GM12878 (cell line): ENCODE measurements around the gene CTIF. TPM values are rescaled to one million over a fixed set of nuclear protein-coding genes. Genes with fewer than 3 reads are reported as not detected.

Source experiments
- ATAC-seq: fragments of 200-7000 bp; cut with Tn5 transposase; 3 replicates; pipeline ENCODE4 v1.9.1; 2020; ENCODE audit warnings: mild to moderate bottlenecking, moderate library complexity
- BruUV-seq: library from RNA; stranded (reverse); fragments of 400-500 nt; replicated peaks from 2 replicates; lab custom pipeline; 2021; lab: Mats Ljungman, UMichigan
- CTCF ChIA-PET: fragments of 300-600 bp; sonication (Branson Sonifier 250); formaldehyde crosslinking; extraction: SDS; loops from one replicate; lab custom pipeline; 2021; ENCODE audit warnings: inconsistent platforms; lab: Yijun Ruan, JAX
- POLR2A ChIA-PET: fragments of 350-600 bp; formaldehyde crosslinking; extraction: SDS; loops from one replicate; lab custom pipeline; 2021; ENCODE audit warnings: inconsistent platforms; lab: Charles Lee
- RAD21 ChIA-PET: fragments of 300-600 bp; sonication (Branson Sonifier 250); formaldehyde crosslinking; loops from one replicate; lab custom pipeline; 2023; ENCODE audit warnings: antibody characterized with exemption; ENCODE audit not compliant: unreplicated experiment; lab: Charles Lee
- SMC1A ChIA-PET: fragments of 300-600 bp; sonication (Branson Sonifier 250); formaldehyde crosslinking; loops from one replicate; lab custom pipeline; 2023; ENCODE audit not compliant: unreplicated experiment, uncharacterized antibody; lab: Charles Lee
- DNase-seq: peaks from one replicate; pipeline ENCODE4 v3.0.0-alpha.2; 2011; ENCODE audit warnings: low read depth, low spot score
- FAIRE-seq: peaks from 3 replicates; lab custom pipeline; 2011; peaks lifted over from hg19 to GRCh38; lab: Jason Lieb, UNC
- H2AFZ ChIP-seq: 2 replicates; pipeline ENCODE4 v1.6.0; 2011; ENCODE audit warnings: low read depth, low read length, control low read depth; ENCODE audit not compliant: control insufficient read depth
- H3K27ac ChIP-seq: 2 replicates; pipeline ENCODE4 v1.5.1; 2011; ENCODE audit warnings: control low read depth; ENCODE audit not compliant: control insufficient read depth, insufficient read depth
- H3K27me3 ChIP-seq, 2 experiments: replicated peaks in 1 of 2; 2 replicates each; pipeline versions ENCODE4 v1.6.0 to v1.6.1; 2011; ENCODE audit warnings: low read length in 1 of 2; ENCODE audit not compliant: control insufficient read depth in 2 of 2, insufficient read depth in 2 of 2
- H3K36me3 ChIP-seq, 2 experiments: 2 replicates each; pipeline ENCODE4 v1.5.1; 2011; ENCODE audit warnings: low read length in 1 of 2; ENCODE audit not compliant: control insufficient read depth in 2 of 2, insufficient read depth in 2 of 2
- H3K4me1 ChIP-seq: 2 replicates; pipeline ENCODE4 v1.6.1; 2011; ENCODE audit warnings: mild to moderate bottlenecking, low read length, moderate library complexity, mixed read lengths; ENCODE audit not compliant: control insufficient read depth, insufficient read depth
- H3K4me2 ChIP-seq: 2 replicates; pipeline ENCODE4 v1.6.0; 2011; ENCODE audit warnings: control low read depth; ENCODE audit not compliant: control insufficient read depth, insufficient read depth
- H3K4me3 ChIP-seq: fragments of 200-600 bp; sonication (generic); 2 replicates; pipeline ENCODE4 v1.5.1; 2016
- H3K79me2 ChIP-seq: 2 replicates; pipeline ENCODE4 v1.6.0; 2011; ENCODE audit warnings: low read length; ENCODE audit not compliant: control insufficient read depth, insufficient read depth
- H3K9ac ChIP-seq: 2 replicates; pipeline ENCODE4 v1.8.0; 2011; ENCODE audit warnings: low read length, control low read depth, mixed read lengths; ENCODE audit not compliant: control insufficient read depth, insufficient read depth
- H3K9me3 ChIP-seq: replicated peaks from 3 replicates; pipeline ENCODE4 v1.5.1; 2011; ENCODE audit warnings: mild to moderate bottlenecking, low read length; ENCODE audit not compliant: control insufficient read depth, insufficient read depth
- H4K20me1 ChIP-seq: 2 replicates; pipeline ENCODE4 v1.6.0; 2011; ENCODE audit not compliant: control insufficient read depth, insufficient read depth
- BACH1 ChIP-seq: fragments of 450-650 bp; IDR thresholded peaks from 2 replicates; pipeline ENCODE4 v1.6.1; 2017; ENCODE audit warnings: mild to moderate bottlenecking, borderline replicate concordance
- BHLHE40 ChIP-seq, 2 experiments: fragments of 450-650 bp in 1 of 2; IDR thresholded peaks; 2 replicates each; pipeline ENCODE4 v1.6.1; 2011 to 2017; ENCODE audit warnings: low read depth in 2 of 2, borderline replicate concordance in 1 of 2, improper control_type of control experiment in 1 of 2, low read length in 1 of 2, mild to moderate bottlenecking in 1 of 2
- MEF2A ChIP-seq: IDR thresholded peaks from 2 replicates; pipeline ENCODE4 v1.6.1; 2011; ENCODE audit warnings: low read depth, mild to moderate bottlenecking, low read length, moderate library complexity; ENCODE audit not compliant: insufficient read depth
- NFXL1 ChIP-seq: fragments of 450-650 bp; IDR thresholded peaks from 2 replicates; pipeline ENCODE4 v1.6.1; 2017; ENCODE audit warnings: antibody characterized with exemption, mild to moderate bottlenecking, borderline replicate concordance
- NRF1 ChIP-seq: conservative IDR thresholded peaks from 2 replicates; pipeline ENCODE4 v1.6.1; 2011; ENCODE audit warnings: mild to moderate bottlenecking, low read depth, low read length, improper control_type of control experiment
- RAD21 ChIP-seq: IDR thresholded peaks from 2 replicates; pipeline ENCODE4 v1.6.1; 2011; ENCODE audit warnings: mild to moderate bottlenecking, low read depth, low read length, moderate library complexity; ENCODE audit not compliant: insufficient read depth
- RB1 ChIP-seq: fragments of 450-650 bp; formaldehyde crosslinking; IDR thresholded peaks from 2 replicates; pipeline ENCODE4 v1.6.1; 2017; ENCODE audit warnings: mild to moderate bottlenecking, borderline replicate concordance
- RELB ChIP-seq: fragments of 450-650 bp; IDR thresholded peaks from 2 replicates; pipeline ENCODE4 v1.6.1; 2017; ENCODE audit warnings: low read depth, mild to moderate bottlenecking, moderate library complexity
- TARDBP ChIP-seq: IDR thresholded peaks from 2 replicates; pipeline ENCODE4 v1.6.1; 2016; ENCODE audit warnings: borderline replicate concordance
- TCF3 ChIP-seq: IDR thresholded peaks from 2 replicates; pipeline ENCODE4 v1.6.1; 2012; ENCODE audit warnings: low read depth, mild to moderate bottlenecking, low read length, borderline replicate concordance; ENCODE audit not compliant: insufficient read depth
- WGBS: methylation state at CpG from one replicate; pipeline ENCODE4 v1.1.6; 2016; ENCODE audit warnings: low lambda C conversion rate; ENCODE audit not compliant: insufficient replicate concordance, insufficient coverage; ENCODE audit errors: missing lambda C conversion rate; 5-methylcytosine and 5-hydroxymethylcytosine counted together
- in situ Hi-C: fragments of 300-500 bp; cut with MboI; formaldehyde crosslinking; loops from 9 replicates; pipeline ENCODE4 v1.14.3; 2018; ENCODE audit warnings: mixed read lengths
- intact Hi-C: fragments of 100-400 bp; cut with micrococcal nuclease; formaldehyde crosslinking; loops from one replicate; pipeline ENCODE4 v1.14.2; 2022; ENCODE audit not compliant: unreplicated experiment
- polyA plus RNA-seq, 11 experiments: library from polyadenylated mRNA; depleted of rRNA in 4 of 11; unstranded in 6 of 11; stranded (reverse) in 5 of 11; fragments of >200 nt; fragmentation: Nextera tagmentation in 4 of 11; fragmentation: Illumina TruSeq in 1 of 11; extraction: Ambion mirVana in 4 of 11; extraction: Trizol in 1 of 11; gene quantifications; 1 replicate in 1 of 11; 2 replicates in 10 of 11; pipeline versions ENCODE4 v1.2.1 to v1.2.3, GENCODE V29; 2011 to 2016; ENCODE audit warnings: inconsistent platforms in 2 of 11, missing spikeins in 2 of 11, low read depth in 1 of 11
- total RNA-seq, 4 experiments: library from RNA; depleted of rRNA in 3 of 4; stranded (reverse); fragments of >200 nt in 3 of 4; fragmentation: Illumina TruSeq in 1 of 4; extraction: Trizol in 1 of 4; gene quantifications; 2 replicates each; pipeline versions ENCODE4 v1.2.1 to v1.2.3, GENCODE V29; 2013 to 2021

The CTIF gene
- total and polyA plus RNA-seq, 10 of the 15 experiments (the other 5 are each of a cell fraction or from before 2014, with no cell fraction given), result 0.06 to 11.6 (median 2.5) TPM

- no peak for FAIRE-seq
- POLR2A ChIA-PET, result no interaction called here
- DNase-seq, result no peak
- WGBS, result 83% methylated on average over 4 of the region's 4 CpGs
- Histone ChIP-seq H4K20me1 (no peaks in the 10 kb centered on the region), H3K36me3 (no peaks in the 10 kb centered on the region), H3K79me2 (no peaks in the 10 kb centered on the region), H3K4me3 (no peak overlapping the region), H3K9me3 (no peaks in the 10 kb centered on the region), H2AFZ (no peak overlapping the region), H3K4me2 (no peak overlapping the region), H3K27me3 (no peaks in the 10 kb centered on the region), H3K4me1 (no peaks in the 10 kb centered on the region), H3K27ac (no peak overlapping the region), H3K9ac (no peak overlapping the region)
- SMC1A ChIA-PET, result interaction anchor here (1.3 kb wide), 1 partner anchor 748 kb away, joined by 4 read pairs; no protein-coding TSS in a partner anchor
- in situ Hi-C loops, result loop anchor here (25.0 kb wide), 1 partner anchor 729 kb away; no protein-coding TSS in a partner anchor
- RAD21 ChIA-PET, result interaction anchor here (0.6 kb wide), 1 partner anchor 495 kb away, joined by 3 read pairs; no protein-coding TSS in a partner anchor
- intact Hi-C loops, result no loop called here
- no peak for ATAC-seq
- no peak for TF ChIP-seq MEF2A
- TF ChIP-seq RB1, result no peak
- no peak for TF ChIP-seq TCF3
- BruUV-seq, result no TSS peak
- CTCF ChIA-PET, result no interaction called here
Measured at GRCh38 chr18:48683661-48684060, 144.8 kb downstream of the CTIF start.

- Histone ChIP-seq H3K4me1 (no peaks in the 10 kb centered on the region), H3K4me3 (no peak overlapping the region), H3K4me2 (no peak overlapping the region), H3K27ac (no peak overlapping the region), H3K27me3 (no peaks in the 10 kb centered on the region), H3K36me3 (no peaks in the 10 kb centered on the region), H2AFZ (no peak overlapping the region), H3K9ac (no peak overlapping the region), H3K9me3 (no peaks in the 10 kb centered on the region), H4K20me1 (no peaks in the 10 kb centered on the region), H3K79me2 (no peaks in the 10 kb centered on the region)
- no peak for DNase-seq
- intact Hi-C loops (no loop called here), in situ Hi-C loops (loop anchor here (25.0 kb wide), 1 partner anchor 725 kb away; no protein-coding TSS in a partner anchor)
- no peak for FAIRE-seq
- ChIA-PET SMC1A (interaction anchor here (0.9 to 1.7 kb wide), 4 partner anchors 9 to 91 kb away, joined by 3 to 4 read pairs (median 3); no protein-coding TSS in a partner anchor), RAD21 (no interaction called here), CTCF (interaction anchor here (1.3 to 1.9 kb wide), 2 partner anchors 8 to 11 kb away, joined by 4 to 6 read pairs; no protein-coding TSS in a partner anchor), POLR2A (interaction anchor here (0.6 to 1.2 kb wide), 2 partner anchors 8 to 409 kb away, joined by 3 read pairs; no protein-coding TSS in a partner anchor)
- 88% methylated on average over 10 of the region's 10 CpGs for WGBS
- ATAC-seq, result no peak
- no TSS peak for BruUV-seq
- no peak for TF ChIP-seq BACH1
- no peak for TF ChIP-seq RAD21
- no peak for TF ChIP-seq TARDBP
- TF ChIP-seq BHLHE40 (IDR thresholded peaks at IDR 0.05; ENCODE audit: borderline replicate concordance in 1 of 2, low read depth in 2 of 2, low read length in 1 of 2), result no peak
- no peak for TF ChIP-seq RELB
- no peak for TF ChIP-seq NFXL1
- TF ChIP-seq NRF1, result no peak
Measured at GRCh38 chr18:48687346-48688042, 148.7 kb downstream of the CTIF start.
